Measurements from ENCODE around the gene MAPKAPK5.

The MAPKAPK5 gene

GRCh38 chr12:111846016-111846415 lies 4.0 kb downstream of the MAPKAPK5 start:
- DNase-seq (ENCODE audit: low read depth): no peak
- no peak overlapping the region for H3K4me3 ChIP-seq (ENCODE audit: low read depth, low read length)

GRCh38 chr12:111850526-111850925 lies 8.5 kb downstream of the MAPKAPK5 start:
- DNase-seq (ENCODE audit: low read depth): no peak
- H3K4me3 ChIP-seq (ENCODE audit: low read depth, low read length): no peak overlapping the region
- TF ChIP-seq CTCF (conservative IDR thresholded peaks at IDR 0.05; ENCODE audit: low read depth, low read length): no peak

More at GRCh38 chr12:111846016-111846415, 4.0 kb downstream of the MAPKAPK5 start:
- TF ChIP-seq CTCF (conservative IDR thresholded peaks at IDR 0.05; ENCODE audit: low read depth, low read length): no peak

DNA sequence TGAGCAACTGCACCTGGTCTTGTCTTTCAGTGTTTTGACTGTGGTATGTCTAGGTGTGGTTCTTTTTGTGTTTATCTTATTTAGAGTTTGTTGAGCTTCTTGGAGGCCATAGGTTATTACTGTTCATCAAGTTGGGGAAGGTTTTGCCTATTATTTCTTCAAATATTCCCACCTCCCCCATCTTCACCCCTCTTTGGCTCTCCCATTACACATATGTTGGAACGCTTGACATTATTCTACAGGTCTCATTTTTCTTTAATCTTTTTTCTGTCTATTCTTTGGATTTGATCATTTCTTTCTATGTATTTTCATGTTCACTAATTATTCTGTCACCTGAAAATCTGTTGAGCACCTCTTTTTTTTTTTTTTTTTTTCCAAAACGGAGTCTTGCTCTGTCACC lies 16.2 kb downstream of the MAPKAPK5 start:
- DNase-seq (ENCODE audit: low read depth): no peak
- H3K4me3 ChIP-seq (ENCODE audit: low read depth, low read length): no peak overlapping the region
- TF ChIP-seq CTCF (conservative IDR thresholded peaks at IDR 0.05; ENCODE audit: low read depth, low read length): no peak

DNA sequence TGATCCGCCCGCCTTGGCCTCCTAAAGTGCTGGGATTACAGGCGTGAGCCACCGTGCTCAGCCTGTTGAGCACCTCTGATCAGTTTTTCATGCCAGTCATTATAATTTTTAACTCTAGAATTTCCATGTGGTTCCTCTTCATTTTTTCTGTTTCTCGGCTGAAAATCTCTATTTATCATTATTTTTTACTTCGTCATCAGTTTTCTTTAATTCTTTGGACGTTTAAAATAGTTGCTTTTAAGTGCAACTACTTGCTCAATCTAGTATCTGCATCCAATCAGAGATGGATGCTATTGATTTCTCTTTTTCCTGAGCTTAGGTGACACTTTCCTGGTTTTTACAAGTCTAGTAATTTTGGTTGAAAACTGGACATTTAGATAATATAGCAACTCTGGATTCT lies 16.8 kb downstream of the MAPKAPK5 start:
- H3K4me3 ChIP-seq (ENCODE audit: low read depth, low read length): no peak overlapping the region
- DNase-seq (ENCODE audit: low read depth): no peak
- no peak for TF ChIP-seq CTCF (conservative IDR thresholded peaks at IDR 0.05; ENCODE audit: low read depth, low read length)

GRCh38 chr12:111864913-111865312 lies 22.9 kb downstream of the MAPKAPK5 start:
- no peak overlapping the region for H3K4me3 ChIP-seq (ENCODE audit: low read depth, low read length)
- no peak for DNase-seq (ENCODE audit: low read depth)
- TF ChIP-seq CTCF (conservative IDR thresholded peaks at IDR 0.05; ENCODE audit: low read depth, low read length): no peak

DNA sequence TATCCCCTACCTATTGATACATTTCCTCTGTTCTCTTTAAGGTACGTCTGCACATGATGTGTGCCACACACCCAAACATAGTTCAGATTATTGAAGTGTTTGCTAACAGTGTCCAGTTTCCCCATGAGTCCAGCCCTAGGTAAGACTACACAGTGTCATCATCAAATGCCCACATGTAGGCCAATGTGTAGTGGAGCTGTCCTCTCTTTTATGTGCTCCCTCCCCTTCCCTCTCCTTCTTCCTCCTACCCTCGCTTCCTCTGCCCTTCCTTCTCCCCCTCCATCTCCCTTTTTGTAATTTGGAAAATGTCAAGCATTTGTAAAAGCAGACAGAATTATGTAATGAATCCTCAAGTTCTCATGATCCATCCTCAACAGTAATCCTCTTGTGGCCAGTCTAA lies 25.5 kb downstream of the MAPKAPK5 start:
- DNase-seq (ENCODE audit: low read depth): no peak
- no peak overlapping the region for H3K4me3 ChIP-seq (ENCODE audit: low read depth, low read length)
- TF ChIP-seq CTCF (conservative IDR thresholded peaks at IDR 0.05; ENCODE audit: low read depth, low read length): no peak

DNA sequence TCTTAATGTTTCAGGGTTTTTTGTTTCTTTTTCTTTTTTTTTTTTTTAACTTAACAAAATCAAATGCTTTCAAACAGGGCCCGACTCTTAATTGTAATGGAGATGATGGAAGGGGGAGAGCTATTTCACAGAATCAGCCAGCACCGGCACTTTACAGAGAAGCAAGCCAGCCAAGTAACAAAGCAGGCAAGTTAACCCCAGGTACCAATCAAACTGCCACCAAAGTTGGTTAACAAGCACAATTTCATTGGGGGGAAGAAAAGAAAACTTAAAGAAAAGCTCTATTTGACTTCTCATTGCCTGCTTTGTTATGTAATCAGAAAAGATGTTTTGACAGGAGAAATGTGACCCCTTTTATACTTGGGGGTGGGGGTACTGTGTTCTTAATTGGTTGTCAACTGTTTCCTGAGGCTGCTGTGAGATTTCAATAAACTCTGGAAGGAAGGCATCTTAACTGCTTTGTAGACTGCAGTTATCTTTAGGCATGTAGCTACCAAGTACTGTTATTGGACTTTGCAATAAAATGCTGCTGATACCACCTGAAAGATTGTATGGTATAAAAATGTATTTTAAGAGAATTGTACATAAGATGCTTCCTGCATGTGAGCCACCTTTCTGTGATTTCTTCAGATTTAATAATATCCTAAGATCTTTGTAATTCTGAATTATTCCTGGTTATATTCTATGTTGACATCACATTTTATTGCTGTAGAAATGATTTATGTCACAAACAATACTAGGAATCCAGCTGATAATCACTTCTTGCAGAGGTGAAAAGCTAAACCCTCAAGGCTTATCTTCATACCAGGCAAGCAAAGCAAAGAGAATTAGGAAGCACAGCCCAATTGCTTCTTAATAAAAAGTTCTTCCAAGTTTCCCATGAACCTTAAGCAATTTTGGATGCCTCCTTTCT lies 26.9 kb downstream of the MAPKAPK5 start:
- TF ChIP-seq CTCF (conservative IDR thresholded peaks at IDR 0.05; ENCODE audit: low read depth, low read length): no peak
- no peak overlapping the region for H3K4me3 ChIP-seq (ENCODE audit: low read depth, low read length)
- no peak for DNase-seq (ENCODE audit: low read depth)

Measured in choroid plexus epithelial cell (primary cell).